ENCODE measurements around the gene JARID2. TPM values are rescaled to one million over a fixed set of nuclear protein-coding genes. Genes with fewer than 3 reads are reported as not detected.

JARID2 gene
- 23.2 TPM for total RNA-seq

GRCh38 chr6:15245361-15246216, at the start of gene JARID2:
JARID2 (plus strand) TSS chr6:15246069; CDS start chr6:15246540, 471 bp downstream.

Small RNA genes within 50 kb of the gene (small RNA-seq; reads per million reads assigned to genes)
- gene RF00001 (ENCODE audit: low replicate concordance) (not detected), gene RNU6-522P (ENCODE audit: low replicate concordance) (not detected), gene RNU6-645P (ENCODE audit: low replicate concordance) (not detected)
